GM23338 (cell line): ENCODE measurements around the gene IKZF1. TPM values are rescaled to one million over a fixed set of nuclear protein-coding genes. Genes with fewer than 3 reads are reported as not detected.

Experiments used
- CREB1 ChIP-seq: fragments of 250-450 bp; sonication (Bioruptor Pico); IDR thresholded peaks from 2 replicates; pipeline ENCODE4 v1.5.0; 2020; ENCODE audit warnings: low read depth, mild to moderate bottlenecking, moderate library complexity
- EZH2 ChIP-seq: fragments of 200-600 bp; sonication (generic); IDR thresholded peaks from one replicate; pipeline ENCODE4 v1.8.0; 2017; ENCODE audit warnings: antibody characterized with exemption, mild to moderate bottlenecking, low read depth; ENCODE audit not compliant: unreplicated experiment
- EZH2phosphoT487 ChIP-seq: fragments of 200-600 bp; sonication (generic); IDR thresholded peaks from one replicate; pipeline ENCODE4 v1.8.1; 2018; ENCODE audit warnings: antibody characterized with exemption; ENCODE audit not compliant: unreplicated experiment
- JUNB ChIP-seq: IDR thresholded peaks from one replicate; pipeline ENCODE4 v1.6.1; 2016; ENCODE audit warnings: antibody characterized with exemption; ENCODE audit not compliant: unreplicated experiment
- NANOG ChIP-seq: IDR thresholded peaks from 2 replicates; pipeline ENCODE4 v1.6.1; 2016; ENCODE audit warnings: antibody characterized with exemption, borderline replicate concordance
- REST ChIP-seq: IDR thresholded peaks from one replicate; pipeline ENCODE4 v1.6.1; 2018; ENCODE audit warnings: antibody characterized with exemption; ENCODE audit not compliant: unreplicated experiment
- STAT1 ChIP-seq: IDR thresholded peaks from one replicate; pipeline ENCODE4 v1.6.1; 2016; ENCODE audit warnings: antibody characterized with exemption; ENCODE audit not compliant: unreplicated experiment
- ZNF331 ChIP-seq: fragments of 250-450 bp; sonication (Bioruptor Pico); IDR thresholded peaks from 2 replicates; pipeline ENCODE4 v1.5.0; 2020; ENCODE audit warnings: low read depth, mild to moderate bottlenecking, moderate library complexity
- ZNF462 ChIP-seq: fragments of 250-450 bp; sonication (Bioruptor Pico); IDR thresholded peaks from 2 replicates; pipeline ENCODE4 v1.5.0; 2020; ENCODE audit warnings: mild to moderate bottlenecking, moderate library complexity
- polyA plus RNA-seq: library from polyadenylated mRNA; unstranded; fragments of >200 nt; fragmentation: Nextera tagmentation; extraction: Ambion mirVana; gene quantifications from 2 replicates; pipeline ENCODE4 v1.2.1, GENCODE V29; 2016
- total RNA-seq: library from RNA; depleted of rRNA; stranded (reverse); fragments of >200 nt; shearing (Covaris generic); gene quantifications from 2 replicates; pipeline ENCODE4 v1.2.3, GENCODE V29; 2014

The IKZF1 gene
- total and polyA plus RNA-seq, 2 experiments from 2014 or later, result 0.57 to 1.8 TPM

GRCh38 chr7:50295133-50295532, 9.4 kb upstream of the IKZF1 start (continued):
- TF ChIP-seq ZNF462 (CRISPR knock-in tag), result no peak
- no peak for TF ChIP-seq EZH2
- no peak for TF ChIP-seq CREB1
- no peak for TF ChIP-seq EZH2phosphoT487
- TF ChIP-seq STAT1, result no peak
- TF ChIP-seq ZNF331 (CRISPR knock-in tag), result no peak
- TF ChIP-seq JUNB, result no peak
- TF ChIP-seq NANOG, result no peak
- no peak for TF ChIP-seq REST
